Measurements from ENCODE around the gene DNAAF8. TPM values are rescaled to one million over a fixed set of nuclear protein-coding genes. Genes with fewer than 3 reads are reported as not detected.

Gene DNAAF8
- total and polyA plus RNA-seq, 4 donors: 1.2 to 6.0 (median 4.7) TPM

DNA sequence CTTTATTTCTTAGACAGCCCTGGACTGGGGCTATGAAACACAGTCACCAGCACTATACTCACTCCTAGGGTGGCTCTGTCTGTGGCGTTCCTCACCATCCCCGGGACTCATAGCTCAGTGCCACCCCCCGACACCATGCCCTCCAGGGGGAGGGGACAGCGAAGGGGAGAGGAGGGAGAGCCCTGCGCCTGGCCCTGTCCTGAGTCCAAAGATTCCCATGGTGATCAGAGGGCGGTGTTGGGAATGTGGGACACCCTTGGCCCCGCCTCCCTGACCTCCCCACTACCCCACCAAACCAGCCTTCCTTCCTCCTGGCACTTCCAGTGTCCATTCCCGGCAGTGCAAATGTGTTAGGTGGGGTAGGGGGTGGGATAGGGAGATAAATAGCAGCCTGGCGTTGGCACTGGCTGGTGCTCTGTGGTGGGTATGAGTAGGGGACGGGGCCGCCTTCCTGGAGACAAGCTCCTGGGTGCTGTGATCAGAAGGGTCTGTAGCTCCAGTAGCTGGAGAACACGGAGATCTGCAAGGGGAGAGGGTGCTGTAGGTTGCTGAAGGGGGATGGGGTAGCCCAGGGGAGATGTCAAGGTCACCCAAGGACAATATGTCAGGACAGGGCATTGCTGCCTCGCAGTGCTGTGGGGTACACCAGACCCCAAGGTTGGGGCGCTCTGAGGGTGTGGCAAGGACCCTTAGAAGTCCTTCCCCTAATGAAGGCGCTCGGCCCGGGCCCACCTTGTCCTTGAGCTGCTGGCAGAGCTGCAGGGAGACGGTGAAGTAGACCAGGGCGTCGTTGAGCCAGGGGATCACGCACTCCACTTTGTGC, 62.9 kb downstream of the DNAAF8 start:
- no peak overlapping the region for H3K27ac ChIP-seq (ENCODE audit: low read depth, low read length)
- H3K27me3 ChIP-seq (ENCODE audit: control insufficient read depth, insufficient read depth, low read length): no peaks in the 10 kb centered on the region
- WGBS (ENCODE audit: insufficient coverage): 93% methylated on average over 13 of the region's 21 CpGs
- DNase-seq (ENCODE audit: low read depth in 4 of 6, low spot score in 6 of 6): no peak
- H3K36me3 ChIP-seq (ENCODE audit: control insufficient read depth, insufficient read depth, low read length): peaks cover 69% of the 10 kb centered on the region
- no peaks in the 10 kb centered on the region for H3K9me3 ChIP-seq (ENCODE audit: control insufficient read depth, insufficient read depth, low read length)
- no peak overlapping the region for H3K4me3 ChIP-seq (ENCODE audit: low read depth, low read length)
- H3K4me1 ChIP-seq (ENCODE audit: control insufficient read depth, insufficient read depth, low read length): peaks cover 20% of the 10 kb centered on the region

DNA sequence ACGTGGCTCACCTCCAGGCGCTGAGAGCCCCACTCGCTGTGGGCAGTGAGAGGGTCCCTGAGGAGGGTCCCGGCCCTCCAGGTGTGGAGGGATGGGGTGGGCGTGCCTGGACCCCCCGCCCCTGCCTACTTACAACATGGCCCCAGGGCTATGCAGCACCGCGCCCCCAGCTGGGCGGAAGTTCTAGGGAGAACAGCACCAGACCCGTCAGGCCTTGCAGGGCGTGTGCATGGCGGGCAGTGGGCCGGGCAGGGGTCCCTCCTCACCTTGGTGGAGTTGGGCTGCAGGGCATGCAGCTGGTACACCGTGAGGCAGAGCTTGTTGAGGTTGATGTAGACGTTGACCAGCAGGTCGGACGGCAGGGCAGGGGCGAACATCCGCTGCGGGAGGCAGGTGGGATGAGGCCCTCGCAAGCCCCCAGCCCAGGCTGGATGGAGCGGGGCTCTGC, 63.5 kb downstream of the DNAAF8 start:
- Histone ChIP-seq H3K9me3 (ENCODE audit: control insufficient read depth, insufficient read depth, low read length) (no peaks in the 10 kb centered on the region), H3K4me1 (ENCODE audit: control insufficient read depth, insufficient read depth, low read length) (peaks cover 20% of the 10 kb centered on the region), H3K27ac (ENCODE audit: low read depth, low read length) (no peak overlapping the region), H3K27me3 (ENCODE audit: control insufficient read depth, insufficient read depth, low read length) (no peaks in the 10 kb centered on the region), H3K4me3 (ENCODE audit: low read depth, low read length) (no peak overlapping the region), H3K36me3 (ENCODE audit: control insufficient read depth, insufficient read depth, low read length) (peaks cover 69% of the 10 kb centered on the region)
- no peak for DNase-seq (ENCODE audit: low read depth in 4 of 6, low spot score in 6 of 6)
- WGBS (ENCODE audit: insufficient coverage): 94% methylated on average over 22 of the region's 22 CpGs

DNA sequence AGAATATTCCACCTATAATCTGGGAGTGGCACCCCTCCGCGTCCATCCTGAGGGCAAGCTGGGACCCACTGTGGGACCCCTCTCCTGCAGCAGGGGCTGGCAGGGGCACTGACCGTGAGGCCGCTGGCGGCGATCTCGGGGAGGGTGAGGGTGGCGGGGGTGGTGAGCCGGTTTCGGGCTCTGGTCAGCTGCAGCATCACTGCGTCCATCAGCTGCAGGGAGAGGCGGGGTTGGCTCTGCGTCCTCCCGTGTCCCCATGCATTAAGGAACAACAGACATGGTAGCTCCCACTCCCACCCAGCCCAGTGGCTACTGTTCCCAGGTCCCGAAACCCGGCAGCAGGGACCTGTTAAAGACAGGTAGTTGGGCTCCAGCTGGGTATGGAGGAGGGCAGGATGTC, 64.1 kb downstream of the DNAAF8 start:
- no peak for DNase-seq (ENCODE audit: low read depth in 4 of 6, low spot score in 6 of 6)
- Histone ChIP-seq H3K9me3 (ENCODE audit: control insufficient read depth, insufficient read depth, low read length) (no peaks in the 10 kb centered on the region), H3K27ac (ENCODE audit: low read depth, low read length) (no peak overlapping the region), H3K4me3 (ENCODE audit: low read depth, low read length) (no peak overlapping the region), H3K27me3 (ENCODE audit: control insufficient read depth, insufficient read depth, low read length) (no peaks in the 10 kb centered on the region), H3K4me1 (ENCODE audit: control insufficient read depth, insufficient read depth, low read length) (peaks cover 20% of the 10 kb centered on the region), H3K36me3 (ENCODE audit: control insufficient read depth, insufficient read depth, low read length) (peaks cover 69% of the 10 kb centered on the region)
- WGBS (ENCODE audit: insufficient coverage): 96% methylated on average over 11 of the region's 16 CpGs

Small RNA genes within 50 kb of the gene (small RNA-seq; reads per million reads assigned to genes)
- gene RF00017 (ENCODE audit: low replicate concordance): not detected

Other genes with a start within 250 kb of the DNAAF8 start
- gene CDIP1, start 195.8 kb upstream of the DNAAF8 start, total RNA-seq: 10 to 100 TPM; 20.5 to 29.3 TPM
- gene CDIP1, start 195.8 kb upstream of the DNAAF8 start, polyA plus RNA-seq (ENCODE audit: insufficient read length in 2 of 2): 10 to 100 TPM; 74.7 to 74.8 TPM
- under 1 TPM; 0.50 TPM for gene C16orf96, start 178.2 kb upstream of the DNAAF8 start, total RNA-seq
- under 1 TPM; 0.71 to 0.74 TPM for gene C16orf96, start 178.2 kb upstream of the DNAAF8 start, polyA plus RNA-seq (ENCODE audit: insufficient read length in 2 of 2)
- gene UBALD1, start 119.6 kb upstream of the DNAAF8 start, total RNA-seq: 10 to 100 TPM in 1 of 2 donors, 1 to 10 TPM in 1; 2.2 to 11.2 TPM
- 10 to 100 TPM; 40.3 to 42.6 TPM for gene UBALD1, start 119.6 kb upstream of the DNAAF8 start, polyA plus RNA-seq (ENCODE audit: insufficient read length in 2 of 2)
- gene MGRN1, start 109.7 kb upstream of the DNAAF8 start, total RNA-seq: 10 to 100 TPM; 29.5 to 31.3 TPM
- gene MGRN1, start 109.7 kb upstream of the DNAAF8 start, polyA plus RNA-seq (ENCODE audit: insufficient read length in 2 of 2): 100 to 1,000 TPM; 106 to 113 TPM
- 10 to 100 TPM; 30.6 to 39.5 TPM for gene NUDT16L1, start 41.0 kb upstream of the DNAAF8 start, total RNA-seq
- gene NUDT16L1, start 41.0 kb upstream of the DNAAF8 start, polyA plus RNA-seq (ENCODE audit: insufficient read length in 2 of 2): 10 to 100 TPM; 61.1 to 61.8 TPM
- 10 to 100 TPM; 20.2 to 29.0 TPM for gene ANKS3, start 266 bp upstream of the DNAAF8 start, total RNA-seq
- 10 to 100 TPM; 29.6 to 48.1 TPM for gene ANKS3, start 266 bp upstream of the DNAAF8 start, polyA plus RNA-seq (ENCODE audit: insufficient read length in 2 of 2)
- 10 to 100 TPM in 1 of 2 donors, 1 to 10 TPM in 1; 5.8 to 15.3 TPM for gene ZNF500, start 32.6 kb downstream of the DNAAF8 start, total RNA-seq
- 10 to 100 TPM; 13.6 to 21.7 TPM for gene ZNF500, start 32.6 kb downstream of the DNAAF8 start, polyA plus RNA-seq (ENCODE audit: insufficient read length in 2 of 2)
- gene SEPTIN12, start 53.8 kb downstream of the DNAAF8 start, total RNA-seq: under 1 TPM in 1 of 2 donors, not detected in 1; 0.28 TPM
- under 1 TPM; 0.47 to 1.00 TPM for gene SEPTIN12, start 53.8 kb downstream of the DNAAF8 start, polyA plus RNA-seq (ENCODE audit: insufficient read length in 2 of 2)
- not detected for gene SMIM22, start 60.8 kb downstream of the DNAAF8 start, total RNA-seq
- gene SMIM22, start 60.8 kb downstream of the DNAAF8 start, polyA plus RNA-seq (ENCODE audit: insufficient read length in 2 of 2): 1 to 10 TPM; 1.4 to 2.4 TPM
- gene ROGDI, start 68.1 kb downstream of the DNAAF8 start, total RNA-seq: 10 to 100 TPM; 42.3 to 56.3 TPM
- 100 to 1,000 TPM; 123 to 134 TPM for gene ROGDI, start 68.1 kb downstream of the DNAAF8 start, polyA plus RNA-seq (ENCODE audit: insufficient read length in 2 of 2)
- 10 to 100 TPM; 52.5 to 55.2 TPM for gene GLYR1, start 112.8 kb downstream of the DNAAF8 start, total RNA-seq
- gene GLYR1, start 112.8 kb downstream of the DNAAF8 start, polyA plus RNA-seq (ENCODE audit: insufficient read length in 2 of 2): 100 to 1,000 TPM; 106 to 134 TPM
- gene UBN1, start 112.9 kb downstream of the DNAAF8 start, total RNA-seq: 10 to 100 TPM; 13.8 to 17.5 TPM
- 10 to 100 TPM; 15.6 to 17.1 TPM for gene UBN1, start 112.9 kb downstream of the DNAAF8 start, polyA plus RNA-seq (ENCODE audit: insufficient read length in 2 of 2)
- 1 to 10 TPM; 2.7 to 3.8 TPM for gene PPL, start 202.6 kb downstream of the DNAAF8 start, total RNA-seq
- gene PPL, start 202.6 kb downstream of the DNAAF8 start, polyA plus RNA-seq (ENCODE audit: insufficient read length in 2 of 2): 1 to 10 TPM; 3.6 to 5.6 TPM
- gene SEC14L5, start 223.8 kb downstream of the DNAAF8 start, total RNA-seq: 1 to 10 TPM; 1.6 to 4.5 TPM
- 1 to 10 TPM in 1 of 2 donors, under 1 TPM in 1; 0.93 to 1.8 TPM for gene SEC14L5, start 223.8 kb downstream of the DNAAF8 start, polyA plus RNA-seq (ENCODE audit: insufficient read length in 2 of 2)

Data from spinal cord (tissue), 10 donors.